T-helper 1 cell treated with Interleukin-12 subunit alpha and Interleukin-12 subunit beta and Interleukin-4 antibody, amounts not matched to agents 30 μg/mL and 1 μg/mL, for 36 hours (primary cell): Measurements from ENCODE around the gene PARVG.

Experiments used
- H3K27ac Mint-ChIP-seq: one replicate; pipeline ENCODE4 v1.8.0; 2021; ENCODE audit warnings: mild to moderate bottlenecking, mixed read lengths
- H3K27me3 Mint-ChIP-seq: one replicate; pipeline ENCODE4 v1.8.0; 2021; ENCODE audit warnings: low read depth, mixed read lengths
- H3K36me3 Mint-ChIP-seq: one replicate; pipeline ENCODE4 v1.8.0; 2021; ENCODE audit warnings: low read depth, mixed read lengths
- H3K4me1 Mint-ChIP-seq: one replicate; pipeline ENCODE4 v1.8.0; 2021; ENCODE audit warnings: low read depth, mixed read lengths
- H3K4me3 Mint-ChIP-seq: one replicate; pipeline ENCODE4 v1.8.0; 2021; ENCODE audit warnings: mild to moderate bottlenecking, moderate library complexity, mixed read lengths
- H3K9me3 Mint-ChIP-seq: one replicate; pipeline ENCODE4 v1.8.0; 2021; ENCODE audit warnings: mixed read lengths

PARVG gene

DNA sequence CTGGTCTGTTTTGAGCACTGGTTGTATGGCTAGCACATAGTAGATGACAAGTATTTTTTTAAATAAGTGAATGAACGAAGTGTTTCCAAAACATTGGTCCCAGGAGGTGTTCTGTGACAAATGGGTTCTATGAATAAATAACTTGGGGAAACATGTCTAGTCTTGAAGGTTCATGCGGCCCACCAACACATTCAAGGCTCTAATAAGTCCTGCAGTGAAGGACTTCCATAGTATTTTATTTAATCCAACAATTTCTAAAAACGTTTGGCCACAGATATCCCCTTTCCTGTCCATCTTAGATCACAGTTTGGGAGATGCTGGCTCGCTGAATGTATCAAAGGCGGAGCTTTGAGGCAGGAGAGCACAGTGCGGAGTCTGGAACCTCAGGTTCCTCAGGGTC, 22.5 kb downstream of the PARVG start:
- Mint-ChIP-seq H3K9me3 (no peaks in the 10 kb centered on the region), H3K27me3 (no peaks in the 10 kb centered on the region), H3K4me1 (peaks cover 8% of the 10 kb centered on the region), H3K36me3 (peaks cover 20% of the 10 kb centered on the region), H3K4me3 (no peak overlapping the region), H3K27ac (no peak overlapping the region)

GRCh38 chr22:44204739-44205515, 24.2 kb downstream of the PARVG start:
- H3K27me3 Mint-ChIP-seq: no peaks in the 10 kb centered on the region
- no peak overlapping the region for H3K4me3 Mint-ChIP-seq
- H3K36me3 Mint-ChIP-seq: peaks cover 15% of the 10 kb centered on the region
- peaks cover 10% of the 10 kb centered on the region for H3K4me1 Mint-ChIP-seq
- H3K27ac Mint-ChIP-seq: no peak overlapping the region
- peaks cover 5% of the 10 kb centered on the region for H3K9me3 Mint-ChIP-seq

DNA sequence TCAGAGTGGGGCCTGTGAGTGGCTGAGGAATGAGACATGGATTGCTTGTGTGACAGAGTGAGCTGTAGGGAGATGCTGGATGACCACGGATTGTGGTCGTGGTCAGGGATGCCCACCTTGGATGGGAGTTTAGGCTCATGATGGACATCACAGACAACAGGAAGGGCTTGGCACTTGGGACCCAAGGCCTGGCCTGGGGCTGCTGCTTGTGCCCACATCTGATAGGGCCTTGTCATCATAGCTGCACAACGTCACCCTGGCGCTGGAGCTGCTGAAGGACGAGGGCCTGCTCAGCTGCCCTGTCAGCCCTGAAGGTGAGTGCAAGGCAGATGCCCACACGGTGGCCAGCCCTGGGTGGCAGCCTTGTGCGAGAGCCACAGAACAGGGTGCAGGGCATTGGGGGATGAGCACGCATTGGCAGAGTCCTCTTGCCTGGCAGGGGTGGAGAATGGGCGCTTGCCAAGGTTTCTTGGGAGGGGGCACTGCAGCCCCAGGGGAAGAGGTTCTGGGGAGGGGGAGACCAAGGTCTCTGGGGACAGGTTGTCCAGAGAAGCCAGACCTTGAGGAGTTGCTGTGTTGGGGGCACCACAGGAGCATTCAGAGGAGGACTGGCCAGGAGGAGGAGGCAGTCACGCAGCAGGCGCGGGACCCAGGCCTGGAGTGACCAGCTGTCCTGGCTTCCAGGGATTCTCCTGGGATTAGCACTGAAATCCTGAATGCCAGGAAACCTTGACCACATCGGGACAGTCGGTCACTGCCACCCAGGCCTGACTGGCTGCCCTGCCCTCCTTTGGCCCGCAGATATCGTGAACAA, 25.0 kb downstream of the PARVG start:
- Mint-ChIP-seq H3K27me3 (no peaks in the 10 kb centered on the region), H3K4me3 (no peak overlapping the region), H3K36me3 (peaks cover 13% of the 10 kb centered on the region), H3K4me1 (peaks cover 8% of the 10 kb centered on the region), H3K9me3 (peaks cover 5% of the 10 kb centered on the region), H3K27ac (no peak overlapping the region)

DNA sequence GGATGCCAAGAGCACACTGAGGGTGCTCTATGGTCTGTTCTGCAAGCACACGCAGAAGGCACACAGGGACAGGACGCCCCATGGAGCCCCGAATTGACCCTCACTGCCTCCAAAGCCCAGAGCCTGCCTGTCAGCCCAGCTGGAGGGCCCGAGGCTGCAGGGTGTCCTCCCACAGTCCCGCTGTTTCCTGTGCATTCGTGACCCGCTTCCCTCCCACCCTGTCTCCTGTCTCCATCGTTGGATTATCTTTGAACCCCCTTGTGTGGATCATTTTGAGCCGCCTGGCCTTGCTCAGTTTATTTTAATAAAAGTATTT, 25.6 kb downstream of the PARVG start:
- no peak overlapping the region for H3K27ac Mint-ChIP-seq
- no peaks in the 10 kb centered on the region for H3K27me3 Mint-ChIP-seq
- peaks cover 5% of the 10 kb centered on the region for H3K9me3 Mint-ChIP-seq
- H3K4me3 Mint-ChIP-seq: no peak overlapping the region
- H3K4me1 Mint-ChIP-seq: peaks cover 6% of the 10 kb centered on the region
- peaks cover 13% of the 10 kb centered on the region for H3K36me3 Mint-ChIP-seq

DNA sequence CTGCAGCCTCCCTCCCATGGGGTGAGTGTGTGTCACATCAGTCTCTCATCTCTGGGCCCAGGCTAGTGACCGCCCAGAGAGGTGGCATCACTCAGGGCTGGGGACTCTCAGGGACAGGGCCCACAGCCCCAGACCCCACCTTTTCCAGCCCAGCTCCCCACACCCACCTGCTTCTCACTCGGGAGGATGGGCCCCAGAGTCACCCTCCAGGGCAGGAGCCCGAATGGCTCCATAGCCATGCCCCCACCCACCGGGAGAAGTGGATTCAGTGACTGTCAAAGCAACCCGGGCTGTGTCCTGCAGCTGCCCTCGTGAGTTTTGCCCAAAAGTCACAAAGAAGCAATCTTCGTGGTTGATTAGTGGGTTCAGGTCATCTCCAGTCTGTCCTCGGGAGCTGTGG, 26.0 kb downstream of the PARVG start:
- Mint-ChIP-seq H3K27me3 (no peaks in the 10 kb centered on the region), H3K36me3 (peaks cover 13% of the 10 kb centered on the region), H3K9me3 (peaks cover 5% of the 10 kb centered on the region), H3K4me1 (peaks cover 6% of the 10 kb centered on the region), H3K4me3 (no peak overlapping the region), H3K27ac (no peak overlapping the region)

GRCh38 chr22:44207173-44207980, 26.7 kb downstream of the PARVG start:
- H3K9me3 Mint-ChIP-seq: peaks cover 5% of the 10 kb centered on the region
- peaks cover 13% of the 10 kb centered on the region for H3K36me3 Mint-ChIP-seq
- no peaks in the 10 kb centered on the region for H3K27me3 Mint-ChIP-seq
- H3K27ac Mint-ChIP-seq: no peak overlapping the region
- H3K4me3 Mint-ChIP-seq: no peak overlapping the region
- peaks cover 6% of the 10 kb centered on the region for H3K4me1 Mint-ChIP-seq

DNA sequence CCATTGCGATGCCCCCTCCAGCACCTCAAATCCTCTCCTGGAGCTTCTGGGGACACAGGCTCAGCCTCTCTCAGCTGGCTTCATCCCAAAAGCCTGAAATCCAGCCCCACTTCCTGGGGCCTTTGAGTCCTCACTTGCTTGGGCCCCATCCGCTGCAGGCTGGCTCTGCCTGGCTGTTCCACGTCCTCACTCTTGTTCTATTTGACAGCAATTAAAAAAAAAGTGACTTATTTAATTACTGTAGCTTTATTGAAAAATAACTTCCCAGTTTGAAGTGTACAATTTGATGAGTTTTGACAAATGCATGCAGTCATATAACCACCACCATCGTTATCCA, 27.2 kb downstream of the PARVG start:
- peaks cover 13% of the 10 kb centered on the region for H3K36me3 Mint-ChIP-seq
- H3K9me3 Mint-ChIP-seq: peaks cover 5% of the 10 kb centered on the region
- H3K27ac Mint-ChIP-seq: no peak overlapping the region

DNA sequence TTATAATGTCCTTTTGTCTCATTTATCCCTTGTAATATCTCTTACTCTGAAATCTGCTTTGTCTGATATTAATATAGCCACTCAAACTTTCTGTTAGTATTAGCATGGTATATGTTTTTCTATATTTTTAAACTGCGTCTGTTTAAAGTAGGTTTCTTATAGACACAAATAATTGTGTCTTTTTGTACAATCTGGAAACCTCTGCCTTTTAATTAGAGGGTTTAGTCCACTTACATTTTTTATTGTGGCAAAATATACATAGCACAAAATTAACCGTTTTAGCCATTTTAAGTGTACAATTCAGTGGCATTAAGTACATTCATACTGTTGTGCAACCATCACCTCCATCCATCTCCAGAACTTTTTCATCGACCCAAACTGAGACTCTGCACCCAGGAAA, 28.6 kb downstream of the PARVG start:
- Mint-ChIP-seq H3K9me3 (peaks cover 5% of the 10 kb centered on the region), H3K36me3 (peaks cover 10% of the 10 kb centered on the region), H3K27ac (no peak overlapping the region), H3K4me1 (peaks cover 6% of the 10 kb centered on the region), H3K4me3 (no peak overlapping the region), H3K27me3 (no peaks in the 10 kb centered on the region)

More for the DNA sequence above, 27.2 kb downstream of the PARVG start:
- peaks cover 6% of the 10 kb centered on the region for H3K4me1 Mint-ChIP-seq
- no peak overlapping the region for H3K4me3 Mint-ChIP-seq
- no peaks in the 10 kb centered on the region for H3K27me3 Mint-ChIP-seq

DNA sequence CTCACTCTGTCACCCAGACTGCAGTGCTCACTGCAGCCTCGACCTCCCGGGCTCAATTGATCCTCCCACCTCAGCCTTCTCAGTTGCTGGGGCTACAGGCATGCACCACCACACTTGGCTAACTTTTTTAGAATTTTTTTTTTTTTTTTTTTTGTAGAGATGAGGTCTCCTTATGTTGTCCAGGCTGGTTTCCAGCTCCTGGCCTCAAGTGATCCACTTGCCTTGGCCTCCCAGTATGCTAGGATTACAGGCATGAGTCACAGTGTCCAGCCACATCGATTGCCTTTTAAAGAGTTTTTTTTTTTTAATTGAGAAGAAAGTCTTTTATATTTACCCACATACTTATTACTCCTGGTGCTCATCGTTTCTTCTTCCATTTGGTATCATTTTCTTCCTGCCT, 30.0 kb downstream of the PARVG start:
- Mint-ChIP-seq H3K27ac (no peak overlapping the region), H3K4me3 (no peak overlapping the region)

GRCh38 chr22:44211256-44211945, 30.7 kb downstream of the PARVG start:
- Mint-ChIP-seq H3K27ac (no peak overlapping the region), H3K27me3 (no peaks in the 10 kb centered on the region), H3K9me3 (peaks cover 9% of the 10 kb centered on the region), H3K4me3 (no peak overlapping the region), H3K4me1 (peaks cover 6% of the 10 kb centered on the region), H3K36me3 (peaks cover 10% of the 10 kb centered on the region)

More for the DNA sequence above, 30.0 kb downstream of the PARVG start:
- Mint-ChIP-seq H3K9me3 (peaks cover 5% of the 10 kb centered on the region), H3K4me1 (peaks cover 6% of the 10 kb centered on the region), H3K27me3 (no peaks in the 10 kb centered on the region), H3K36me3 (peaks cover 10% of the 10 kb centered on the region)

- peaks cover 6% of the 10 kb centered on the region for H3K4me1 Mint-ChIP-seq
- no peak overlapping the region for H3K27ac Mint-ChIP-seq
- H3K27me3 Mint-ChIP-seq: no peaks in the 10 kb centered on the region
Observed at GRCh38 chr22:44211946-44212930, 31.5 kb downstream of the PARVG start.

DNA sequence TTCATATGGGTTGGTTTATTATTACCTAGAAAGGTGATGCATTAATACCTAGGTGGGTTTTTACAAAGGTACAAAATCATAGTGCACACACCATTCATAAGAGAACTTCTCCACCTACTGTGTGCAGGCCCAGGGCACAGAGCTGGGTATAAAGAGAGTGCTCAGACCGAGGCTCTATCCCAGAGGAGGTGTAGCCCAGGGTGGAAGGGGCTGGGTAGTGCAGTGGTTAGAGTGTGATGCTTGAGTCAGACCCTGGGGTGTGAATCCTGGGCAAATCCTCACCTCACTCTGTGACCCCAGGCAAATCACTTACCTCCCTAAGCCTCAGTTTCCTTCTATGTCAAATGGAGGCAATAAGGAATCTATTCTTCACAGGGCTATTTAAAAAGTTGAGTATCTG, 32.2 kb downstream of the PARVG start:
- H3K27ac Mint-ChIP-seq: no peak overlapping the region
- H3K36me3 Mint-ChIP-seq: peaks cover 10% of the 10 kb centered on the region
- no peaks in the 10 kb centered on the region for H3K27me3 Mint-ChIP-seq
- peaks cover 11% of the 10 kb centered on the region for H3K9me3 Mint-ChIP-seq
- no peak overlapping the region for H3K4me3 Mint-ChIP-seq
- peaks cover 6% of the 10 kb centered on the region for H3K4me1 Mint-ChIP-seq

More at GRCh38 chr22:44211946-44212930, 31.5 kb downstream of the PARVG start:
- H3K36me3 Mint-ChIP-seq: peaks cover 10% of the 10 kb centered on the region
- H3K4me3 Mint-ChIP-seq: no peak overlapping the region
- peaks cover 11% of the 10 kb centered on the region for H3K9me3 Mint-ChIP-seq

DNA sequence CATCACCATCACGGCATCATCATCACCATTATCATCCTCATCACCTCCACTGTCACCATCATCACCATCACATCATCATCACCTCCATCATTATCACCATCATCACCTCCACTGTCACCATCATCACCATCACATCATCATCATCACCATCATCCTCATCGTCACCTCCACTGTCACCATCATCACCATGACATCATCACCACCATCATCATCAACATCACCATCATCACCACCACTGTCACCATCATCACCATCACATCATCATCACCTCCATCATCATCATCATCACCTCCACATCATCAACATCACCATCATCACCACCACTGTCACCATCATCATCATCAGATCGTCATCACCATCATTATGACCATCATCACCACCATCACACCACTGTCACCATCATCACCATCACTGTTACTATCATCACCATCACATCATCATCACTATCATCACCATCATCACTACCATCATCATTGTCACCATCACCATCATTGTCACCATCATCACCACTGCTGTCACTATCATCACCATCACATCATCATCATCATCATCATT, 32.8 kb downstream of the PARVG start:
- no peak overlapping the region for H3K27ac Mint-ChIP-seq
- H3K9me3 Mint-ChIP-seq: peaks cover 11% of the 10 kb centered on the region
- no peaks in the 10 kb centered on the region for H3K27me3 Mint-ChIP-seq
- peaks cover 6% of the 10 kb centered on the region for H3K4me1 Mint-ChIP-seq
- H3K36me3 Mint-ChIP-seq: peaks cover 7% of the 10 kb centered on the region
- no peak overlapping the region for H3K4me3 Mint-ChIP-seq
